Neural progenitor cell (in vitro differentiated cells): ENCODE measurements around the gene WDR93. TPM values are rescaled to one million over a fixed set of nuclear protein-coding genes. Genes with fewer than 3 reads are reported as not detected.
"Not testable (repeated sequence)": the region's sequence is repeated elsewhere in the genome, so short reads cannot be mapped to it uniquely, and the experiment has no call there.

Experiments used
- DNase-seq: peaks from one replicate; pipeline ENCODE4 v3.0.0-alpha.2; 2016; ENCODE audit warnings: low spot score
- H2AFZ ChIP-seq: fragments of 200-600 bp; sonication (generic); replicated peaks from 2 replicates; pipeline ENCODE4 v1.6.1; 2016; ENCODE audit warnings: antibody characterized with exemption
- H3F3A ChIP-seq: fragments of 200-600 bp; sonication (generic); 2 replicates; pipeline ENCODE4 v1.6.1; 2016; ENCODE audit warnings: antibody characterized with exemption, low read depth
- H3K27ac ChIP-seq: fragments of 200-600 bp; sonication (generic); 2 replicates; pipeline ENCODE4 v1.5.1; 2016; ENCODE audit warnings: mild to moderate bottlenecking
- H3K27me3 ChIP-seq: fragments of 200-600 bp; sonication (generic); 2 replicates; pipeline ENCODE4 v1.6.1; 2016; ENCODE audit warnings: mild to moderate bottlenecking, moderate library complexity
- H3K36me3 ChIP-seq: fragments of 200-600 bp; sonication (generic); 2 replicates; pipeline ENCODE4 v1.5.1; 2016
- H3K4me1 ChIP-seq: fragments of 200-600 bp; sonication (generic); 2 replicates; pipeline ENCODE4 v1.6.1; 2016; ENCODE audit warnings: mixed run types
- H3K4me2 ChIP-seq: fragments of 200-600 bp; sonication (generic); 2 replicates; pipeline ENCODE4 v1.6.1; 2016
- H3K4me3 ChIP-seq: fragments of 200-600 bp; sonication (generic); 2 replicates; pipeline ENCODE4 v1.5.1; 2016
- H3K79me2 ChIP-seq: fragments of 200-600 bp; sonication (generic); 2 replicates; pipeline ENCODE4 v1.6.1; 2016; ENCODE audit warnings: low read depth
- H3K9ac ChIP-seq: fragments of 200-600 bp; sonication (generic); 2 replicates; pipeline ENCODE4 v1.6.1; 2016
- H3K9me3 ChIP-seq: fragments of 200-600 bp; sonication (generic); 2 replicates; pipeline ENCODE4 v1.5.1; 2016; ENCODE audit warnings: low read depth
- H4K20me1 ChIP-seq: fragments of 200-600 bp; sonication (generic); 2 replicates; pipeline ENCODE4 v1.6.1; 2016; ENCODE audit warnings: low read depth
- H3K27ac Mint-ChIP-seq: 3 replicates; pipeline ENCODE4 v1.8.0; 2021; ENCODE audit warnings: mixed read lengths
- H3K27me3 Mint-ChIP-seq: 2 replicates; pipeline ENCODE4 v1.8.0; 2022; ENCODE audit warnings: low read depth, mild to moderate bottlenecking, inconsistent platforms, moderate library complexity, mixed read lengths; ENCODE audit not compliant: insufficient read depth
- H3K36me3 Mint-ChIP-seq: 3 replicates; pipeline ENCODE4 v1.8.0; 2021; ENCODE audit warnings: mixed read lengths
- H3K4me1 Mint-ChIP-seq: 3 replicates; pipeline ENCODE4 v1.8.0; 2021; ENCODE audit warnings: mixed read lengths
- H3K4me3 Mint-ChIP-seq: 3 replicates; pipeline ENCODE4 v1.8.0; 2021; ENCODE audit warnings: mild to moderate bottlenecking, moderate library complexity, mixed read lengths
- H3K9me3 Mint-ChIP-seq: 3 replicates; pipeline ENCODE4 v1.8.0; 2020; ENCODE audit warnings: mixed read lengths
- EZH2 ChIP-seq: fragments of 200-600 bp; sonication (generic); IDR thresholded peaks from 2 replicates; pipeline ENCODE4 v1.6.1; 2017; ENCODE audit warnings: antibody characterized with exemption, mild to moderate bottlenecking, moderate library complexity
- EZH2phosphoT487 ChIP-seq: fragments of 200-600 bp; sonication (generic); IDR thresholded peaks from 2 replicates; pipeline ENCODE4 v1.6.1; 2017; ENCODE audit warnings: antibody characterized with exemption
- total RNA-seq: library from RNA; depleted of rRNA; stranded (reverse); fragments of >200 nt; gene quantifications from 2 replicates; pipeline ENCODE4 v1.2.3, GENCODE V29; 2015; ENCODE audit warnings: low replicate concordance
- TF ChIP-seq, protein P1 (sequence below): fragments of 200-600 bp; sonication (generic); IDR thresholded peaks from 2 replicates; pipeline ENCODE4 v1.5.1; 2017; ENCODE audit warnings: antibody characterized with exemption, mild to moderate bottlenecking

The WDR93 gene
- total RNA-seq, 1 donor from 2014 or later, result 0.51 TPM

- Mint-ChIP-seq H3K9me3 (peaks cover 4% of the 10 kb centered on the region), H3K4me3 (no peak overlapping the region), H3K36me3 (no peaks in the 10 kb centered on the region), H3K4me1 (peaks cover 6% of the 10 kb centered on the region), H3K27ac (no peak overlapping the region), H3K27me3 (peaks cover 8% of the 10 kb centered on the region)
- Histone ChIP-seq H3F3A (no peaks in the 10 kb centered on the region), H3K9me3 (no peaks in the 10 kb centered on the region), H3K36me3 (no peaks in the 10 kb centered on the region), H3K4me2 (no peak overlapping the region), H3K9ac (no peak overlapping the region), H2AFZ (no peak overlapping the region), H3K27ac (no peak overlapping the region), H3K27me3 (peaks cover 33% of the 10 kb centered on the region), H3K79me2 (no peaks in the 10 kb centered on the region), H3K4me1 (no peaks in the 10 kb centered on the region), H4K20me1 (no peaks in the 10 kb centered on the region), H3K4me3 (no peak overlapping the region)
- TF ChIP-seq EZH2 (no peak), EZH2phosphoT487 (no peak)
- TF ChIP-seq, protein P1, sequence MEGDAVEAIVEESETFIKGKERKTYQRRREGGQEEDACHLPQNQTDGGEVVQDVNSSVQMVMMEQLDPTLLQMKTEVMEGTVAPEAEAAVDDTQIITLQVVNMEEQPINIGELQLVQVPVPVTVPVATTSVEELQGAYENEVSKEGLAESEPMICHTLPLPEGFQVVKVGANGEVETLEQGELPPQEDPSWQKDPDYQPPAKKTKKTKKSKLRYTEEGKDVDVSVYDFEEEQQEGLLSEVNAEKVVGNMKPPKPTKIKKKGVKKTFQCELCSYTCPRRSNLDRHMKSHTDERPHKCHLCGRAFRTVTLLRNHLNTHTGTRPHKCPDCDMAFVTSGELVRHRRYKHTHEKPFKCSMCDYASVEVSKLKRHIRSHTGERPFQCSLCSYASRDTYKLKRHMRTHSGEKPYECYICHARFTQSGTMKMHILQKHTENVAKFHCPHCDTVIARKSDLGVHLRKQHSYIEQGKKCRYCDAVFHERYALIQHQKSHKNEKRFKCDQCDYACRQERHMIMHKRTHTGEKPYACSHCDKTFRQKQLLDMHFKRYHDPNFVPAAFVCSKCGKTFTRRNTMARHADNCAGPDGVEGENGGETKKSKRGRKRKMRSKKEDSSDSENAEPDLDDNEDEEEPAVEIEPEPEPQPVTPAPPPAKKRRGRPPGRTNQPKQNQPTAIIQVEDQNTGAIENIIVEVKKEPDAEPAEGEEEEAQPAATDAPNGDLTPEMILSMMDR, result no peak
- no peak for DNase-seq
Observed at GRCh38 chr15:89780601-89781000, 90.0 kb downstream of the WDR93 start.

GRCh38 chr15:89781055-89781454, 90.4 kb downstream of the WDR93 start:
- Mint-ChIP-seq H3K4me1 (peaks cover 6% of the 10 kb centered on the region), H3K27ac (no peak overlapping the region), H3K4me3 (no peak overlapping the region), H3K9me3 (peaks cover 4% of the 10 kb centered on the region), H3K36me3 (no peaks in the 10 kb centered on the region), H3K27me3 (peaks cover 8% of the 10 kb centered on the region)
- Histone ChIP-seq H3K9ac (no peak overlapping the region), H3K9me3 (no peaks in the 10 kb centered on the region), H3K4me1 (no peaks in the 10 kb centered on the region), H3K79me2 (no peaks in the 10 kb centered on the region), H4K20me1 (no peaks in the 10 kb centered on the region), H3F3A (no peaks in the 10 kb centered on the region), H2AFZ (no peak overlapping the region), H3K4me2 (no peak overlapping the region), H3K36me3 (no peaks in the 10 kb centered on the region), H3K4me3 (no peak overlapping the region), H3K27ac (no peak overlapping the region), H3K27me3 (peaks cover 29% of the 10 kb centered on the region)
- no peak for DNase-seq
- TF ChIP-seq, protein P1, result no peak
- TF ChIP-seq EZH2phosphoT487 (no peak), EZH2 (no peak)

DNA sequence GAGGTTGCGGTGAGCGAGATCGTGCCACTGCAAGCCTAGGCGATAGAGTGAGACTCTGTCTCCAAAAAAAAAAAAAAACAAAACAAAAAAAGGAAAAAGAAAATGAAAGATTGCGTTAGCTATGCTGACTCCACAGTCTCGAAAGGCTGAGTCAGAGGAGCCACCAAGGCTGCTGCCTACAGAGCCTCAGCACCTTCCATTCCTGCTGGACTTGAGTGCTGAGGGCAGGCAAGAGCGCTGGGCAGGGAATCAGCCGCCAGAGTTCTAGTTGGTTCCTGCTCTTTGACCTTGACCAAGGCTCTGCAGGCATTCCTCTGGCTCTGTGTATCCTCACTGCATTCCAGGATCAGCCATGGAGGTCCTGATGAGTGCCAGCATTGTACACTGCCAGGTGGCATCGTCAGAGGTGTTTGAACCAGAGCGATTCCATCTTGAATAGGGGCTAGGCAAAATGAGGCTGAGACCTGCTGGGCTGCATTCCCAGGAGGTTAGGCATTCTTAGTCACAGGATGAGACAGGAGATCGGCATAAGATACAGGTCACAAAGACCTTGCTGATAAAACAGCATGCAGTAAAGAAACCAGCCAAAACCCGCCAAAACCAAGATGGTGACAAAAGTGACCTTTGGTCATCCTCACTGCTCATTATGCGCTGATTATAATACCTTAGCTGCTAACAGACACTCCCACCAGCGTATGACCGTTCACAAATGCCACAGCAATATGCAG, 91.4 kb downstream of the WDR93 start:
- Histone ChIP-seq H3K36me3 (no peaks in the 10 kb centered on the region), H2AFZ (no peak overlapping the region), H3K4me2 (no peak overlapping the region), H3K4me1 (no peaks in the 10 kb centered on the region), H3K9ac (no peak overlapping the region), H3K79me2 (no peaks in the 10 kb centered on the region), H3K27me3 (peaks cover 20% of the 10 kb centered on the region), H3K27ac (no peak overlapping the region), H3F3A (no peaks in the 10 kb centered on the region), H3K9me3 (no peaks in the 10 kb centered on the region), H3K4me3 (no peak overlapping the region), H4K20me1 (no peaks in the 10 kb centered on the region)
- H3K4me1 Mint-ChIP-seq, result peaks cover 6% of the 10 kb centered on the region
- H3K9me3 Mint-ChIP-seq, result peaks cover 4% of the 10 kb centered on the region
- H3K36me3 Mint-ChIP-seq, result no peaks in the 10 kb centered on the region
- H3K4me3 Mint-ChIP-seq, result no peak overlapping the region
- H3K27ac Mint-ChIP-seq, result no peak overlapping the region
- peaks cover 7% of the 10 kb centered on the region for H3K27me3 Mint-ChIP-seq
- no peak for DNase-seq
- TF ChIP-seq, protein P1, result no peak
- TF ChIP-seq EZH2, result no peak
- TF ChIP-seq EZH2phosphoT487, result no peak

DNA sequence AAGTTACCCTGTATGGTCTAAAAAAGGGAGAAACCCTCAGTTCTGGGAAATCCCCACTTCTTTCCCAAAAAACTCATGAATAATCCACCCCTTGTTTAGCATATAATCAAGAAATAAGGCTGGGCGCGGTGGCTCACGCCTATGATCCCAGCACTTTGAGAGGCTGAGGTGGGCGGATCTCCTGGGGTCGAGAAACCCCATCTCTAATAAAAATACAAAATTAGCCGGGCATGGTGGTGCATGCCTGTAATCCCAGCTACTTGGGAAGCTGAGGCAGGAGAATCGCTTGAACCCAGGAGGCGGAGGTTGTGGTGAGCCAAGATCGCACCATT, 92.0 kb downstream of the WDR93 start:
- not testable (repeated sequence) for H3K4me1 Mint-ChIP-seq, H3K4me3 ChIP-seq, H3K4me3 Mint-ChIP-seq, H3K27ac ChIP-seq, H4K20me1 ChIP-seq, H3F3A ChIP-seq, H3K9me3 Mint-ChIP-seq, H3K36me3 ChIP-seq, H3K79me2 ChIP-seq, H3K9ac ChIP-seq, H2AFZ ChIP-seq, H3K36me3 Mint-ChIP-seq, H3K27me3 Mint-ChIP-seq, H3K4me1 ChIP-seq, H3K9me3 ChIP-seq, H3K27ac Mint-ChIP-seq, H3K4me2 ChIP-seq, DNase-seq
- H3K27me3 ChIP-seq, result peaks cover 15% of the 10 kb centered on the region
